Brain microvascular endothelial cell (primary cell): ENCODE results near the gene UQCRC2.

Source experiments
- DNase-seq: peaks from one replicate; pipeline ENCODE4 v3.0.0-alpha.2; 2020
- H3K27ac ChIP-seq: fragments of 250-450 bp; sonication (Bioruptor Pico); 2 replicates; pipeline ENCODE4 v1.5.1; 2020; ENCODE audit warnings: mild to moderate bottlenecking, moderate library complexity
- H3K27me3 ChIP-seq: fragments of 250-450 bp; sonication (Bioruptor Pico); replicated peaks from 2 replicates; pipeline ENCODE4 v1.5.1; 2020; ENCODE audit warnings: mild to moderate bottlenecking
- H3K36me3 ChIP-seq: fragments of 250-450 bp; sonication (Bioruptor Pico); replicated peaks from 2 replicates; pipeline ENCODE4 v1.5.1; 2020; ENCODE audit warnings: mild to moderate bottlenecking
- H3K4me3 ChIP-seq: 2 replicates; pipeline ENCODE4 v1.5.1; 2011; ENCODE audit warnings: low read depth, mild to moderate bottlenecking, control low read depth, low read length, moderate library complexity
- in situ Hi-C: cut with HindIII; loops from 2 replicates; pipeline ENCODE4 v1.10.0; 2017; ENCODE audit warnings: low sequenced_read_pairs, low pct_ligation_motif_present
- TF ChIP-seq, protein P1 (sequence below): IDR thresholded peaks from 2 replicates; pipeline ENCODE4 v1.5.1; 2011; ENCODE audit warnings: low read depth, mild to moderate bottlenecking, moderate library complexity, low read length, control low read depth, inconsistent platforms; ENCODE audit errors: missing control alignments

UQCRC2 gene

DNA sequence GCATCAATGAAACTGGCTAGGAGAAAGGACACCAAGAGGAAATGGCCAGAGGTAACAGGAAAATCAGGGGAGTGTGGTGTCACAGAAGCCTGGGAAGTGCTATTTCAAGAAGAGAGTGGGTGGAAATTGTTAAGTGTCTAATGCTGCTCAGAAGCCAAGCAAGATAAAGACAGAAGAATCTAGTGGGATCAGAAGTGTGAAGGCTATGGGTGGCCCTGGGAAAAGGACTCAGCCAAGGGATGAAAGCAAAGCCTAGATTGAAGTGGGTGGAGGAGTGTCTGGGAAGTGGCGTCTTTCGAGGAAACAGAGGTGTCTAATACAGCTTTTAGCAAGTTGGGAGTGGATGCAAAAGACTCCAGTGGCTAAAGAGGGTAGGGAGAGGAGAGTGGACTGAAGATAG lies 34.3 kb downstream of the UQCRC2 start:
- in situ Hi-C loops = loop anchor here (25.0 kb wide), 1 partner anchor 100 kb away; the partner anchor contains the start of gene VWA3A
- no peak overlapping the region for H3K4me3 ChIP-seq
- H3K36me3 ChIP-seq = peaks cover 11% of the 10 kb centered on the region
- DNase-seq = no peak
- no peaks in the 10 kb centered on the region for H3K27me3 ChIP-seq
- TF ChIP-seq, protein P1, sequence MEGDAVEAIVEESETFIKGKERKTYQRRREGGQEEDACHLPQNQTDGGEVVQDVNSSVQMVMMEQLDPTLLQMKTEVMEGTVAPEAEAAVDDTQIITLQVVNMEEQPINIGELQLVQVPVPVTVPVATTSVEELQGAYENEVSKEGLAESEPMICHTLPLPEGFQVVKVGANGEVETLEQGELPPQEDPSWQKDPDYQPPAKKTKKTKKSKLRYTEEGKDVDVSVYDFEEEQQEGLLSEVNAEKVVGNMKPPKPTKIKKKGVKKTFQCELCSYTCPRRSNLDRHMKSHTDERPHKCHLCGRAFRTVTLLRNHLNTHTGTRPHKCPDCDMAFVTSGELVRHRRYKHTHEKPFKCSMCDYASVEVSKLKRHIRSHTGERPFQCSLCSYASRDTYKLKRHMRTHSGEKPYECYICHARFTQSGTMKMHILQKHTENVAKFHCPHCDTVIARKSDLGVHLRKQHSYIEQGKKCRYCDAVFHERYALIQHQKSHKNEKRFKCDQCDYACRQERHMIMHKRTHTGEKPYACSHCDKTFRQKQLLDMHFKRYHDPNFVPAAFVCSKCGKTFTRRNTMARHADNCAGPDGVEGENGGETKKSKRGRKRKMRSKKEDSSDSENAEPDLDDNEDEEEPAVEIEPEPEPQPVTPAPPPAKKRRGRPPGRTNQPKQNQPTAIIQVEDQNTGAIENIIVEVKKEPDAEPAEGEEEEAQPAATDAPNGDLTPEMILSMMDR = no peak
- no peak overlapping the region for H3K27ac ChIP-seq

DNA sequence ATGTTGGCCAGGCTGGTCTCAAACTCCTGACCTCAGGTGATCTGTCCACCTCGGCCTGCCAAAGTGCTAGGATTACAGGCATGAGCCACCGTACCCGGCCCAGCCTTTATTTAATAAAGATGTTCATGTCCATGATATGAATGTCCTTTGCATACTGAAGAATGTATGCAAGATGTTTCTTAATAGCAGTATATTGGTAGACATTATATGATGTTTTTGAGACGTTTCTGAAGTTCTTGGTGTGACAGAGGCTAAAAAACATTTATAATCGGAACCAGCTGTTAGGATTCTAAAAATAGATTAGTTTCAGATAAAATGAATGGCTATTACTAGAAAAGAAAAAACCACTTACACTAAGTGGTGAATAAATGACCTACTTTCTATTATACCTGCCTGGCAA lies 36.0 kb downstream of the UQCRC2 start:
- TF ChIP-seq, protein P1 = no peak
- no peak overlapping the region for H3K4me3 ChIP-seq
- peaks cover 3% of the 10 kb centered on the region for H3K36me3 ChIP-seq
- DNase-seq = no peak
- H3K27ac ChIP-seq = no peak overlapping the region
- H3K27me3 ChIP-seq = no peaks in the 10 kb centered on the region
- in situ Hi-C loops = loop anchor here (25.0 kb wide), 1 partner anchor 98 kb away; the partner anchor contains the start of gene VWA3A

DNA sequence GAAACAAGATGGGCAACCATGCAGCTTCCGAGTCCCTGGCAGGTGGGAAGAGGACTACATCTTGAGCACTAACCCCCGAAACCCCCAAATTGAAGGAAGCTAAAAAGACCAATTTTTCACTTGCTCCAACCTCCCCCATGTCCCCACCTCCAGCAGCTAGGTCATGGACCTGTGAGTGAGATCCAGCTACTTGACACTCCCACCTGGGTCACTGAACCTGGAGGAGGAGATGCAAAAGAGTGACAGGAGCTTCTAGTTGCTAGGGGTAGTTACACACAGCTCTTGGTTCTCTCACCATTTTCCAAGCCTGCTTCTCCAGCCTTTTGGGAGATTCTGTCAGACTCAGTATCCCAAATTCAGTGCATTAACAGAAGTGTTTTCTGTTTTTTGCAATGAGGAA lies 36.6 kb downstream of the UQCRC2 start:
- Histone ChIP-seq H3K27ac (no peak overlapping the region), H3K27me3 (no peaks in the 10 kb centered on the region), H3K36me3 (no peaks in the 10 kb centered on the region), H3K4me3 (no peak overlapping the region)
- TF ChIP-seq, protein P1 = no peak
- in situ Hi-C loops = loop anchor here (25.0 kb wide), 1 partner anchor 98 kb away; the partner anchor contains the start of gene VWA3A
- no peak for DNase-seq

DNA sequence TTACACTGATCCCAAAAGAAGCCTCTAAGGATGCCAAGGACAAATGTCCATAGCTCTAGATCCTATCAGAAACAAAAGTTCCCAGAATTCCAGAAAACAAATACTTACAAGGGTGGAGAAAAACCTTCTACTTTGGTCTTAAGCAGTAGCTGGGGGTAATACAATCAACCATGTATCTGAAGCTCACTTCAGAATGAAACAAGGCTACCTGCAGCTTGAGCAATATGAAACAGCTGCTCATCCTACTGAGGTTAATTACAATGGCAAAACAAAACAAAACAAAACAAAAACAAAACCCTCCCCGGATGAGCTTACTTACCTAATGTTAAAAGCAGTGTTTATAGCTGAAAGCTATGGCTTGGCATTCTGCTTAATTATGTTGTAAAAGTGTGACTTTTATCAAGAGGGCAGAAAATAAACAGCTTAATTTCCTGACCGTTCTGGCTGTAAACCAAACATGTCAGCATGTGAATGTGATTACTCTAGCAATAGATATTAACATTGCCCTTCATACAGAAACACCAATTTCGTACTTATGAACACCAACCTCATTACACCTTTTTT lies 37.3 kb downstream of the UQCRC2 start:
- Histone ChIP-seq H3K36me3 (no peaks in the 10 kb centered on the region), H3K4me3 (no peak overlapping the region), H3K27ac (no peak overlapping the region), H3K27me3 (no peaks in the 10 kb centered on the region)
- in situ Hi-C loops = loop anchor here (25.0 kb wide), 1 partner anchor 97 kb away; the partner anchor contains the start of gene VWA3A
- DNase-seq = no peak
- TF ChIP-seq, protein P1 = no peak

DNA sequence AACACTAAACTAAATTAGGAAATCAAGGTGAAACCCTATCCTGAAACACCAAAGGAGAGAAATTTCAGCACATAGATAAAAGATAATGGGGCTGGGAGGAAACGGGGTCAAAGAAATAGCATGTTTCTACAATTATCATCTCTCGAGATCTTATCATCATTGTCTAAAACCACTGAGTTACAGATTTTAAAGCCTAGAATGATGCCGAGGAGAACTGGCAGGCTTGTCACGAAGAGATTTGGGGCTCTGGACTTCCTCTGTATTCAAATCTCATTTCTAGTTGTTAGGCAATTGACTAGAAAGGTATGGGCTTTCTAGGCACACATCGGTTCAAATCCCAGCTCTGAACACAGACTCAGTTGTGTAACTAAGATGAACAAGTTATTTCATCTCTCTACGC lies 38.5 kb downstream of the UQCRC2 start:
- no peaks in the 10 kb centered on the region for H3K27me3 ChIP-seq
- in situ Hi-C loops = loop anchor here (25.0 kb wide), 1 partner anchor 96 kb away; the partner anchor contains the start of gene VWA3A
- H3K4me3 ChIP-seq = no peak overlapping the region
- TF ChIP-seq, protein P1 = no peak
- no peak overlapping the region for H3K27ac ChIP-seq
- no peaks in the 10 kb centered on the region for H3K36me3 ChIP-seq
- no peak for DNase-seq
